ENCODE measurements around the gene IGBP1. TPM values are rescaled to one million over a fixed set of nuclear protein-coding genes. Genes with fewer than 3 reads are reported as not detected.

IGBP1 gene
- 10 to 100 TPM; 63.5 to 96.7 (median 80.7) TPM for total RNA-seq

- peaks cover 6 to 9% of the 10 kb centered on the region in 2 donors for H3K4me1 ChIP-seq
- intact Hi-C loops (cut with DNase I), result no loop called here
- peaks cover 8% of the 10 kb centered on the region for H3K27me3 ChIP-seq
- no peaks in the 10 kb centered on the region for H3K9me3 ChIP-seq
- peak within 1 kb of the TSS; percentile 15 to 82 (median 66) for H3K27ac ChIP-seq
- peak within 1 kb of the TSS; percentile 64 to 73 (median 69) for H3K4me3 ChIP-seq (replicated peaks in 1 of 3)
- peak; percentile 78 to 83 for DNase-seq
- WGBS, 2 donors, result 0% methylated on average over 4 to 21 of the region's 59 CpGs
- H3K36me3 ChIP-seq, result no peaks in the 10 kb centered on the region
- TF ChIP-seq CTCF (IDR thresholded peaks at IDR 0.05), result peak in 4 of 6 experiments; percentile 35 to 56 (median 54)
- TF ChIP-seq POLR2A (IDR thresholded peaks at IDR 0.05), result peak in 1 of 2 donors; percentile 31
Observed at GRCh38 chrX:70133303-70134115, at the start of gene IGBP1. TSS of gene IGBP1 (plus strand) at chrX:70133447. CDS start at chrX:70133948, 501 bp downstream.

DNA sequence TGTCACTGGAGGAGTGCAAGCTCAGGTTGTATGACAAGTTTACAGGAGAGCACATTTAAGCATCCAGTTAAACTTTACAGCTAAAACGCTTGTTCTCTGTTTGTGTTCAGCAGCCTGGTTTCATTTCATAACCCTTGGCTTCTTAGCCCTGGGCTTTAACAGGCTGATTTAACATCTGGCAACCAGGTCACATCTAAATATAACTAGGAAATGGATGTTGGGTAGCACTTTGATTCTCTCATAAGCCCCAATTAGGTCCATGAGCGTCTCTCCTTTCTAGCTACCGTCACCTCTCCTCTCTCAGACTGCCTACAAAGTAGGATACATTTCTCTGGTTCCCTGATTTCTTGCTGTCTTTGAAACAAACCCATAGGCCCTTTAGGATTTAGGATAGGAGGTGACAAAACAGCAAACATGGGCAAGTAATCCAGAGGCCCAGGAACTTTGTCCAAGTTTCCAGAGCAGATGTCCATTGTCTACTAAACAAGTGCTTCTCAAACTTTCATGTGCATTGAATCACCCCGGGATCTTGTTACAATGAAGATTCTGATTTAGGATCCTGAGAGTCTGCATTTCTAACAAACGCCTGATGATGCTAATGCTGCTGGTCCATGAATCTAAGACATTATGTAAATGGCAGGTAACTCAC lies 48.5 kb upstream of the IGBP1 start:
- DNase-seq, result no peak
- intact Hi-C loops (cut with DNase I), result no loop called here
- Histone ChIP-seq H3K4me1 (peaks cover 11 to 17% of the 10 kb centered on the region in 2 donors), H3K4me3 (replicated peaks in 1 of 3) (no peak overlapping the region), H3K27ac (no peak overlapping the region), H3K36me3 (no peaks in the 10 kb centered on the region), H3K9me3 (no peaks in the 10 kb centered on the region), H3K27me3 (no peaks in the 10 kb centered on the region)
- 81 to 84% methylated on average over 5 of the region's 5 CpGs for WGBS, 2 donors
- no peak for TF ChIP-seq CTCF (IDR thresholded peaks at IDR 0.05)
- TF ChIP-seq POLR2A (IDR thresholded peaks at IDR 0.05), result no peak

- peak overlapping the region; percentile 30 to 60 (median 42) for H3K27ac ChIP-seq
- no peak overlapping the region for H3K4me3 ChIP-seq (replicated peaks in 1 of 3)
- H3K27me3 ChIP-seq, result no peaks in the 10 kb centered on the region
Observed at GRCh38 chrX:70087857-70088630, 45.2 kb upstream of the IGBP1 start.

DNA sequence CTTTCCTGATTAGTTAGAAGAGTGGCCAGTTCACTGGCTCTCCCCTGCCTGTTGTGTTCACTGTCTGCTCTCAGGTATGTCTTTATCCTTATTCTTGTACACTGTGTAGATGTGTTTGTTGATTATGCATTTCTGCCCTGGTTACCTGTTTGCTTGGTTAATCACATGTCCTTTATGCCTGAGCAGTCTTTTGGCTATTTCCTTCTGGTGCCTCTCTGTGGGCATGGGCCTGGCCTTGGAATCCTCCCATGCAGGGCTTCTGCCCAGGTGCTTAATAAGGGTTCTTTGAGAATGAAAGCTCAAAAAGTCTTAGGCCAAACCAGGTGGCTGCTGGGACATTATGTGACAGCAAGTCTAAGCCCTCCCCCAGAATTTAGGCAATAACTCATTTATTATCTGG lies 44.5 kb upstream of the IGBP1 start:
- peak; percentile 57 to 68 for DNase-seq
- H3K27ac ChIP-seq, result peak overlapping the region in 2 of 3 donors; percentile 59 to 60
- H3K27me3 ChIP-seq, result no peaks in the 10 kb centered on the region
- H3K9me3 ChIP-seq, result no peaks in the 10 kb centered on the region
- H3K4me3 ChIP-seq (replicated peaks in 1 of 3), result no peak overlapping the region
- intact Hi-C loops (cut with DNase I), result no loop called here
- H3K4me1 ChIP-seq, result peaks cover 11 to 17% of the 10 kb centered on the region in 2 donors
- no peaks in the 10 kb centered on the region for H3K36me3 ChIP-seq
- no peak for TF ChIP-seq POLR2A (IDR thresholded peaks at IDR 0.05)
- no peak for TF ChIP-seq CTCF (IDR thresholded peaks at IDR 0.05)

More at GRCh38 chrX:70087857-70088630, 45.2 kb upstream of the IGBP1 start:
- WGBS, 2 donors, result 46 to 53% methylated on average over 10 to 11 of the region's 11 CpGs
- H3K9me3 ChIP-seq, result no peaks in the 10 kb centered on the region
- TF ChIP-seq CTCF (IDR thresholded peaks at IDR 0.05), result no peak
- no peak for TF ChIP-seq POLR2A (IDR thresholded peaks at IDR 0.05)
- H3K36me3 ChIP-seq, result no peaks in the 10 kb centered on the region
- intact Hi-C loops (cut with DNase I), result no loop called here
- peaks cover 11 to 17% of the 10 kb centered on the region in 2 donors for H3K4me1 ChIP-seq
- DNase-seq, result peak; percentile 4 to 8

Data from thyroid gland (tissue), 4 donors.